ENCODE data around the gene CACNA1B.

- TF ChIP-seq CTCF (IDR thresholded peaks at IDR 0.05) (no peak), POLR2A (IDR thresholded peaks at IDR 0.05) (no peak), POLR2AphosphoS5 (IDR thresholded peaks at IDR 0.05) (no peak)
Observed at GRCh38 chr9:137971477-137972138, 94.0 kb downstream of the CACNA1B start.

Measured in upper lobe of left lung (tissue), 4 donors.